ENCODE measurements around the gene TMEM185A.
"Not testable (repeated sequence)": the region's sequence is repeated elsewhere in the genome, so short reads cannot be mapped to it uniquely, and the experiment has no call there.

Gene TMEM185A

GRCh38 chrX:149598603-149599002, 33.0 kb downstream of the TMEM185A start:
- H3K27ac Mint-ChIP-seq; intact Hi-C loops (cut with micrococcal nuclease); H3K27me3 Mint-ChIP-seq; H3K36me3 Mint-ChIP-seq (ENCODE audit: low read depth); H3K4me3 Mint-ChIP-seq; H3K9me3 Mint-ChIP-seq; H3K4me1 Mint-ChIP-seq (ENCODE audit: low read depth): not testable (repeated sequence)

- H3K27ac Mint-ChIP-seq; intact Hi-C loops (cut with micrococcal nuclease); H3K9me3 Mint-ChIP-seq; H3K36me3 Mint-ChIP-seq (ENCODE audit: low read depth); H3K4me3 Mint-ChIP-seq; H3K27me3 Mint-ChIP-seq; H3K4me1 Mint-ChIP-seq (ENCODE audit: low read depth): not testable (repeated sequence)
These were observed 35.6 kb downstream of the TMEM185A start for GRCh38 chrX:149595943-149596342.

- H3K4me1 Mint-ChIP-seq (ENCODE audit: low read depth); H3K4me3 Mint-ChIP-seq; H3K27me3 Mint-ChIP-seq; H3K9me3 Mint-ChIP-seq; intact Hi-C loops (cut with micrococcal nuclease); H3K36me3 Mint-ChIP-seq (ENCODE audit: low read depth); H3K27ac Mint-ChIP-seq: not testable (repeated sequence)
These were observed 36.4 kb downstream of the TMEM185A start, which contains the start of gene HSFX2 for GRCh38 chrX:149595214-149595613. HSFX2 (minus strand) TSS chrX:149595314; CDS start chrX:149594700, 614 bp downstream.

DNA sequence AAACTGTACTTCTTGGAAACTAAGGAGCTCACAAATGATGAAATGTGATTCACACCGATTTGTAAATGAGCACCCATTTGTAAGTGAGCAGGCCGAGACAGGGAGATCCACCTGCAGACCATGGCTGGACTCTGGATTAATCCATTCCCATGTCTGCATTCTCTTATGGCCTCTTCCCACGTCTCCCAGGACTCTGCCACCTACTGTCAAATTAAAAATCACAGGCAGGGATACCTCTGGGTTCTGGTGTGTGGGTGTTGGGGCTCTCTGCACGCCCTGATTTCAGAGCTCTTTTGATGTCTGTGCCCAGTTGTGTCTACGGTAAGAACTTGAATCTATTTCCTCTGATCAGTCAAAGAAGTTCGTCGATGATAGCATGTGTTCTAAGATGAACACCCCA, 40.6 kb downstream of the TMEM185A start:
- H3K4me1 Mint-ChIP-seq (ENCODE audit: low read depth); H3K9me3 Mint-ChIP-seq; H3K27me3 Mint-ChIP-seq; intact Hi-C loops (cut with micrococcal nuclease); H3K27ac Mint-ChIP-seq; H3K4me3 Mint-ChIP-seq; H3K36me3 Mint-ChIP-seq (ENCODE audit: low read depth): not testable (repeated sequence)

GRCh38 chrX:149587359-149587758, 44.2 kb downstream of the TMEM185A start, which contains the start of gene MAGEA9B:
MAGEA9B (minus strand) TSS chrX:149587459; CDS start chrX:149583179, 4,280 bp downstream.
- H3K4me1 Mint-ChIP-seq (ENCODE audit: low read depth); H3K36me3 Mint-ChIP-seq (ENCODE audit: low read depth); H3K4me3 Mint-ChIP-seq; intact Hi-C loops (cut with micrococcal nuclease); H3K27me3 Mint-ChIP-seq; H3K9me3 Mint-ChIP-seq; H3K27ac Mint-ChIP-seq: not testable (repeated sequence)

- intact Hi-C loops (cut with micrococcal nuclease); H3K4me3 Mint-ChIP-seq; H3K27me3 Mint-ChIP-seq; H3K36me3 Mint-ChIP-seq (ENCODE audit: low read depth); H3K4me1 Mint-ChIP-seq (ENCODE audit: low read depth); H3K27ac Mint-ChIP-seq; H3K9me3 Mint-ChIP-seq: not testable (repeated sequence)
These were observed 46.0 kb downstream of the TMEM185A start for GRCh38 chrX:149585631-149586030.

GRCh38 chrX:149573456-149573855, 58.1 kb downstream of the TMEM185A start:
- H3K9me3 Mint-ChIP-seq; H3K4me1 Mint-ChIP-seq (ENCODE audit: low read depth); H3K4me3 Mint-ChIP-seq; H3K27ac Mint-ChIP-seq; H3K27me3 Mint-ChIP-seq; H3K36me3 Mint-ChIP-seq (ENCODE audit: low read depth); intact Hi-C loops (cut with micrococcal nuclease): not testable (repeated sequence)

GRCh38 chrX:149572743-149573142, 58.8 kb downstream of the TMEM185A start:
- intact Hi-C loops (cut with micrococcal nuclease), result no loop called here
- H3K9me3 Mint-ChIP-seq, result no peaks in the 10 kb centered on the region
- H3K27me3 Mint-ChIP-seq, result no peaks in the 10 kb centered on the region
- H3K36me3 Mint-ChIP-seq (ENCODE audit: low read depth), result no peaks in the 10 kb centered on the region
- H3K4me3 Mint-ChIP-seq, result no peak overlapping the region
- H3K4me1 Mint-ChIP-seq (ENCODE audit: low read depth), result no peaks in the 10 kb centered on the region
- no peak overlapping the region for H3K27ac Mint-ChIP-seq

GRCh38 chrX:149571770-149572169, 59.8 kb downstream of the TMEM185A start:
- H3K4me3 Mint-ChIP-seq, result no peak overlapping the region
- no peak overlapping the region for H3K27ac Mint-ChIP-seq
- intact Hi-C loops (cut with micrococcal nuclease), result no loop called here
- no peaks in the 10 kb centered on the region for H3K36me3 Mint-ChIP-seq (ENCODE audit: low read depth)
- H3K9me3 Mint-ChIP-seq, result no peaks in the 10 kb centered on the region
- no peaks in the 10 kb centered on the region for H3K27me3 Mint-ChIP-seq
- H3K4me1 Mint-ChIP-seq (ENCODE audit: low read depth), result no peaks in the 10 kb centered on the region

- H3K36me3 Mint-ChIP-seq (ENCODE audit: low read depth), result no peaks in the 10 kb centered on the region
These were observed 60.9 kb downstream of the TMEM185A start for GRCh38 chrX:149570668-149571067.

GRCh38 chrX:149569770-149570169, 61.8 kb downstream of the TMEM185A start:
- Mint-ChIP-seq H3K4me3 (no peak overlapping the region), H3K27me3 (no peaks in the 10 kb centered on the region), H3K36me3 (ENCODE audit: low read depth) (no peaks in the 10 kb centered on the region), H3K4me1 (ENCODE audit: low read depth) (no peaks in the 10 kb centered on the region), H3K27ac (no peak overlapping the region), H3K9me3 (no peaks in the 10 kb centered on the region)
- intact Hi-C loops (cut with micrococcal nuclease), result no loop called here

More at GRCh38 chrX:149570668-149571067, 60.9 kb downstream of the TMEM185A start:
- no peaks in the 10 kb centered on the region for H3K9me3 Mint-ChIP-seq
- no peaks in the 10 kb centered on the region for H3K4me1 Mint-ChIP-seq (ENCODE audit: low read depth)
- intact Hi-C loops (cut with micrococcal nuclease), result no loop called here
- no peak overlapping the region for H3K27ac Mint-ChIP-seq
- H3K27me3 Mint-ChIP-seq, result no peaks in the 10 kb centered on the region
- no peak overlapping the region for H3K4me3 Mint-ChIP-seq

- intact Hi-C loops (cut with micrococcal nuclease), result no loop called here
These were observed 62.8 kb downstream of the TMEM185A start for GRCh38 chrX:149568701-149569296.

GRCh38 chrX:149567621-149568417, 63.8 kb downstream of the TMEM185A start:
- H3K4me3 Mint-ChIP-seq, result no peak overlapping the region
- intact Hi-C loops (cut with micrococcal nuclease), result no loop called here
- no peaks in the 10 kb centered on the region for H3K36me3 Mint-ChIP-seq (ENCODE audit: low read depth)
- no peaks in the 10 kb centered on the region for H3K4me1 Mint-ChIP-seq (ENCODE audit: low read depth)
- H3K27ac Mint-ChIP-seq, result no peak overlapping the region
- H3K9me3 Mint-ChIP-seq, result no peaks in the 10 kb centered on the region
- no peaks in the 10 kb centered on the region for H3K27me3 Mint-ChIP-seq

More at GRCh38 chrX:149568701-149569296, 62.8 kb downstream of the TMEM185A start:
- Mint-ChIP-seq H3K4me1 (ENCODE audit: low read depth) (no peaks in the 10 kb centered on the region), H3K4me3 (no peak overlapping the region), H3K27me3 (no peaks in the 10 kb centered on the region), H3K36me3 (ENCODE audit: low read depth) (no peaks in the 10 kb centered on the region), H3K27ac (no peak overlapping the region), H3K9me3 (no peaks in the 10 kb centered on the region)

DNA sequence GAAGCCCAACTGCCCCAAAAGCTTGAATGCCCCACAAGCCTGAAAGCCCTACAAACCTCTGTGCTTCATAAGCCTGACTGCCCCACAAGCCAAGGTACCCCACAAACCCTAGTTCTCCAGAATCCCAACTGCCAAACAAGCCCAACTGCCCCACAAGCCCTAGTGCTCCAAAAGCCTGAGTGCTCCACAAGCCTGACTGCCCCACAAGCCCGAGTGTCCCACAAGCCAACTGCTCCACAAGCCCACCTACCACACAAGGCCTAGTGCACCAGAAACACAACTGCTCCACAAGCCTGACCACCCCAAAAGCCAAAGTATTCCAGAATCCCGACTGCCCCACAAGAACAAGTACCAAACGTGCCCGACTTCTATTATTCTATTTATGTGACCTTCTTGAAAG, 68.2 kb downstream of the TMEM185A start:
- no peaks in the 10 kb centered on the region for H3K4me1 Mint-ChIP-seq (ENCODE audit: low read depth)
- intact Hi-C loops (cut with micrococcal nuclease), result no loop called here
- H3K4me3 Mint-ChIP-seq, result no peak overlapping the region
- no peak overlapping the region for H3K27ac Mint-ChIP-seq
- H3K36me3 Mint-ChIP-seq (ENCODE audit: low read depth), result no peaks in the 10 kb centered on the region
- no peaks in the 10 kb centered on the region for H3K27me3 Mint-ChIP-seq
- no peaks in the 10 kb centered on the region for H3K9me3 Mint-ChIP-seq

- H3K27me3 Mint-ChIP-seq; H3K4me3 Mint-ChIP-seq; H3K9me3 Mint-ChIP-seq; H3K36me3 Mint-ChIP-seq (ENCODE audit: low read depth); intact Hi-C loops (cut with micrococcal nuclease); H3K27ac Mint-ChIP-seq; H3K4me1 Mint-ChIP-seq (ENCODE audit: low read depth): not testable (repeated sequence)
These were observed 76.3 kb downstream of the TMEM185A start for GRCh38 chrX:149555251-149555650.

All from dendritic cell treated with granulocyte-macrophage colony-stimulating factor and Interleukin-4, amounts not matched to agents 40 ng/mL and 50 ng/mL, for 4 days (primary cell).